Endometrial microvascular endothelial cells (primary cell): ENCODE results near the gene POC1A. TPM values are rescaled to one million over a fixed set of nuclear protein-coding genes. Genes with fewer than 3 reads are reported as not detected.

Experiments
- in situ Hi-C: cut with HindIII; loops from 2 replicates; pipeline ENCODE4 v1.10.0; 2017; ENCODE audit warnings: low sequenced_read_pairs, low pct_unique_long_range_greater_than_20kb; ENCODE audit errors: inconsistent ontology term
- total RNA-seq: library from RNA; depleted of rRNA; stranded (reverse); fragments of >200 nt; gene quantifications from one replicate; pipeline ENCODE4 v1.2.3, GENCODE V29; 2015; ENCODE audit errors: inconsistent ontology term

Gene POC1A
- total RNA-seq, 1 donor from 2014 or later, result 12.6 TPM

DNA sequence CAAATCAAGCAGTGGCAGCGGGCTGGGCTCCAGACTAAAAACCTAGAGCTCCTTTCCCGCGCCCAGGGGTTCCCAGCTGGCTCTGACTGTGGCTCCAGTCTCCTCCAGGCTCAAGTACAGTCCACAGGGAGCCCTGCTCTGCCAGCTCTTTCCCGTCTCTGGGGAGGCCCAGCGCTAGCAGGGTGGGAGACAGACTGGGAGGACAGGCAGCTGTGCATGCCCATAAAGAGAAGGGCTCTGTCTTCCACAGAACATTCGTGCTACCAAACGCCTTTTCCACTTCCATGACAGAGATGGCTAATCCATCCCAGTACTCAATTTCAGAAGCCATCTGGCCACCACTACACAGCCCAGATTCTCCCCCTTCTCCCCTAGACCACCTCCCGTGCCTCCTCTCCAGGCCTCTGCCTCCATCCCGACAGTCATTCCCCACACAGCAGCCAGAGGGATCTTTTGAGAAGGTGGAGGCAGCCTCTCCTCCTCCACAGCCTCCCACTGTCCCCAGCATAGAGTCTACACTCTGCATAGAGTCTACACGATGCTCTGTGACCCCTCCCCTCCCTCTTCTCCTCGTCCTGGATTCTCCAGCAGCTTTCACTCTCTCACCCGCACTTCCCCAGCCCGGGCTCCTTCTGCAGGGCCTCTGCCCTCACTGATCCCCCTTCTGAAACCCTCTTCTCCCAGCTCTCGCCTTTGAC lies 91.0 kb downstream of the POC1A start:
- in situ Hi-C loops, result no loop called here

DNA sequence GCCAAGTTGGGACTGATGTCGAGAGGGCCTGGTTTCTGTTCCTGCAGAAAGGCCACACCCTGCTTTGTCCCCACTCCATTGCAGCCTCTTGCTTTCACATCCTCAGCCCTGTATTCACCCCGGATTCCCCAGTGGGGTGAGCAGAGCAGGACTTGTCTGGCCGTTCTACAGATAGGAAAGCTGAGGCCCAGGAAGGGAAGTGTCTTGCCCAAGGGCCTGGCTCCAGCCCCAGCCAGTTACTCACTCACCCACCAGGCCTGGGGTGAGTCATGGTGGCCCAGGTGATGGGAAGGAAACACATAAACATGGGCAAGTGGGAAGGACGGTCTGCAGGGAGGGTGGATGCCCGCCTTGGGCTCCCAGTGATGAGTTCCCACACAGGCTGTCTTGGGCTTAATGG lies 91.7 kb downstream of the POC1A start:
- in situ Hi-C loops, result no loop called here

DNA sequence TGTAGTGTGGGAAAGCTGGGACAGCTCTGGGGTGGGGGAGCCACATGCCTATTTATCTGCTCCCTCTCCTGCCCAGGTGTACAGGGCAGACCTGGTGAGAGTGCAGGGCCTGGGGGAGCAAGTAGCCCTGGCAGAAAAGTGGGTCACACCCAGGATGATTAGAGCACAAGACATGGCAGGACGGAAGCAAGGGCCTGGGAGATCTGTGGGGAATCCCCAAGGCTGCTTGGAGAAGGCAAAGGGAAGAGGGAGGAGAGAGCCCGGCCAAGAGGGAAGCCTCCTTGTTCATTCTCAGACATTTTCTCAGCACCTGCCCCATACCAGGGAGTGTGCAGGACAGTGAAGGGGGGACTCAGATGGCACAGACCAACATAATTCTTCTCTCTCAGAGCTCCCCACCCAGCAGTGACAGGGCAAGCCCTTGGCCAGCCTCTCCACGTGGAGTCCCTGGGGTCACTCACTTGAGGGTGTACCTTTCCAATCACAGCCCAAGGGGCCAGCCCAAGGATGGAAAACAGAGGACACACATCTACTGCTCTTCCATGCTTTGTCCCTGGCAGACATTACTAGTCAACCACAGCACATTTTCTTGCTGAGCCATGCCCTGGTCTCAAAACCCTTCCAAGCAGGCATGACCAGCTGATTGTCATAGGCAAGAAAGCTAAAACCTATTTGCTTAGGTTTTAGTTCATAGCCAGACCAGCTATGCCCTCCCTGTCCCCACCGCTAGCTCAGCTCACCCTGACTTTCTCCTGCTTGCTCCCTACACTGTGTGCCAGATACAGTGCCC lies 92.9 kb downstream of the POC1A start:
- in situ Hi-C loops, result no loop called here

DNA sequence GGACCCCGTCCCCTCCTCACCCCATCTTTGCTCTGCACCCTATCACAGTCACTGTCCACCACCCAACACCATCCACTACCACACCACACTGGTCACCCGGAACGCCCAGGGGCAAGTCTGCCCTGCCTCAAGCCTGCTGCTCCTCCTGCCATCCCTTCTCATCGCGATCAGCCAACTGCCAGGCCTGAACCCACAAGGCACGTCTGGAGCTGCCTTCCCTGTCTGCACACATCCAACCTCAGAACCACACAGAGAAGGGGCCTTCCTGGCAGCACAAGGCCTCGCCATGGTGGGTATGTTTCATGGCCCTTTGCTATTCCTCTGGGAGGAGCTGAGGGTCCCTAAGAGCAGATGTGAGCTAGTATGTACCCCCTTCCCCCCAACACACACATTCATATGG lies 94.4 kb downstream of the POC1A start:
- in situ Hi-C loops, result no loop called here

DNA sequence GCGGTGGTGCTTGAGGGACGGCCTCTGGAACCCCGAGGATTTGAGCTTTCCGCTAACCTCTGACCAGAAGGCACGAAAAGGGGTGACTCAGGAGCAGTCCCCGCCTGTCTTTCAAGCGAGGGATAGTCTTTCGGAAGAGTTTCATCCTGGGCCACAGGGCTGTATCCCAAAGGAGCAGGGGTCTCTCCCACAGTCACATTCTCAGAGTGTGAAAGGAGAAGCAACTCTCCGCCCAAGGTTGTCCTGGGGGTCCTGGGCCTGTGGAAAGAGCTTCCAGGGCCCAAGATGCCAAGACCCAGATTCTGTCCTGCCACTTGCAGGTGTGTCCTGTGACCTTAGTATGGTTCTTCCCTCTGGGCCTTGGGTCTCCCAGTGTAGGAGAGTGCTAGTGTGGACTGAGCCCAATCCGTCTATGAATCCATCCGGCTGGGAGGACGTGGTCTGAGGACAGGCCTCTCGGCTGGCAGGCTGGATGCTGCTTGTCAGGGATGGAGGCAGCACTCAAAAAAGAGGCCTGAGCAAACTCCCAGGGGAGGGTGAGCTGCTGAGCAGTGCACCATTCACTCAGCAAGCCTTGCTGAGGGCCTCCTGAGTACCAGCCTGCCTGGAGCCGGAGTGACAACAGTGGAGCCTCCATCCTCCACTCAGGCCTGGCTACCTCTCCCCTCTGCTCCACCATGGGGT lies 96.3 kb downstream of the POC1A start:
- in situ Hi-C loops, result no loop called here

DNA sequence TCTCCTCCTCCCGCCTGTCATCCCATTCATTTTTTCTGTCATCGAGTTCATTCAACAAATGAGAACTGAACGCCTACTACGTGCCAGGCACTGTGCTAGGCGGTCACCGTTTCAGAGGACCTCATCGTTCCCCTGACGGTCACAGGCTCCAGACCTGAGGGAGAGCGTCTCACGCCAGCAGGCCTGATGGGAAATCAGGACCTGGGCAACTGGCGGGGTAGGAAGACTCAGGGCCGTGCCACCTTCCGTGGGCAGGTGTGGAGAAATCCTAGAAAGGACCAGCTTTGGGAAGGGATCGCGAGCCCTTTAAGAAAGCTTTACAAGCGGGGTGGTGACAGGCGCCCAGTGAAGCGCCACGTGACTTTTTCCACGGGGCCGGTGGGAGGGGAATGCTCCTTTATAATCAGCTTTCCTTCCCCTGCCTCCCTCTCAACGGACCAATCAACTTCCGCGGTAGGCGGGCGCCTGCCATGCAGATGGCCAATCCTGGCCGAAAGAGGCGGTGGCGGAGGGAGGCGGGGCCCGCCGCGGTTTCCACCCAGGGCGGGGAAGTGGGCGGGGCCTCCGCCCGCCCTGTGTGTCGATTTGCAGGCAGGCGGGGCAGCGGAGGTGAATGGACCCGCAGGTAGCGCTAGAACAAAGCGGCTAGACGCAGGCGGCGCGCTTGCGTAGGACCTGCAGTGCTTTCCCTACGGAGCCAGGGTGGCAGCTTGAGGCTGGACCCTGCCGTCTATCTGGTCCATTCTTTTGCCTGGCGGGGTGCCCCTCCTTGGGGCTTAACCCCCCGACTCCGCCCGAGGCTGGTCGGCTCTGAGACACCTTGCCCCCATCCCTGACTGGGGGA lies 97.0 kb downstream of the POC1A start:
- in situ Hi-C loops, result no loop called here

DNA sequence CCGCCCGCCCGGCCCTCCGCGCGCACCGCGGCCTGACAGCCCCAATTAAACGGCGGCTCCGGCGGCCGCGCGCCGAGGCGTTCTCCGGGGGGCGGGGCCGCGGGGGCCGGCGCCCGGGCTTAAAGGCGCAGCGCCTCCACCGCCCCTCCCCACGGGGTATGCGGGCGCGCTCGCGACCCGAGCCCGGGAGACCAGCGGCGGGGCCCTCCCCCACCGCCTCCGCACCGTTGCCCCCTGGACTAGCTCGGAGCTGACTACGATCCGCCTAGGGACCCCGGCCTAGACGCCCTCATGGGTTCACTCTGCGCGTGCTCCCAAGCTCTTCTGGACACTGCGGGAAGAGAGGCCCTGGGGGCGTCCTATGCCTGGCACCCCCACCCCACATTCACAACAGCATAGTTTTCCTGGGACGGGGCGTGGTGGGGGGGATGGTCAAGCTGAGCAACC lies 97.7 kb downstream of the POC1A start, which contains the start of gene DUSP7:
TSS of gene DUSP7 (minus strand) at position 51 of the 447 bp plus-strand sequence. CDS start 205 bp downstream, outside the sequence.
- in situ Hi-C loops, result no loop called here

DNA sequence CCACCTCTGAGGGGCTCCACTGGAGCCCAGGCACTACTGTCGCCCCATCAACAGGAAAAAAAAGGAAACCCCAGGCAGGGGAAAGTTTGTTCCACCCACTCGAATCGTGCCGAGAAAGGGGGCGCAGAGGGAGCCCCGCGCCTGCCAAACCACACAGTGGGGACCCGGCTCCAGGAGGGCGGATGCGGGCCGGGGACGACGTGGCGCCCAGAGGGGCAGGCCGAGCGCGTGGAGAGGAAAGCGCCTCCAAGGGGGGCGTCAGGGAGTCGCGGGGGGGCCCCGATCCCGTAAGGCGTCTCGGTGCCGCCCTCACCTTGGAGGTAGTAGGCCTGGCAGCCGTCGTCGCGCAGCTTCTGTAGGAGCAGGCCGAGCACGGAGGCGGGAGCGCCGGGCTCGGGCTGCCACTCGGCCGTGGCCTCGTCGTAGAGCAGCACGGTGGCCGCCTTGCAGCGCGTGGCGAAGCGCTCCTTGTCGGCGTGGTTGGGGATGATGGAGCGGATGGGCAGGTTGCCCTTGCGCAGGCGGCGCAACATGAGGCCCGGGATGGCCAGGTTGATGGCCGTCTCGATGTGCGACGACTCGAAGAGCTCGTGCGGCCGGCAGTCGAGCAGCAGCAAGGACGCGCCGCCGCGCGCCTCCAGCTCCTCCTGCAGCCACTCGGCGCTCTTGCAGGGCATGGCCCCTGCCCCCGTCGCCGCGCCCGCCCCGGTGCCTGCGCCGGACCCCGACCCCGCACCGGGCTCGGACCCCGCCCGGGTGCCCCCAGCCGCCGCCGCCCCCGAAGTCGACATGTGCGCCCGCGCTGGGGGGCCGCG lies 98.5 kb downstream of the POC1A start:
- in situ Hi-C loops, result no loop called here

DNA sequence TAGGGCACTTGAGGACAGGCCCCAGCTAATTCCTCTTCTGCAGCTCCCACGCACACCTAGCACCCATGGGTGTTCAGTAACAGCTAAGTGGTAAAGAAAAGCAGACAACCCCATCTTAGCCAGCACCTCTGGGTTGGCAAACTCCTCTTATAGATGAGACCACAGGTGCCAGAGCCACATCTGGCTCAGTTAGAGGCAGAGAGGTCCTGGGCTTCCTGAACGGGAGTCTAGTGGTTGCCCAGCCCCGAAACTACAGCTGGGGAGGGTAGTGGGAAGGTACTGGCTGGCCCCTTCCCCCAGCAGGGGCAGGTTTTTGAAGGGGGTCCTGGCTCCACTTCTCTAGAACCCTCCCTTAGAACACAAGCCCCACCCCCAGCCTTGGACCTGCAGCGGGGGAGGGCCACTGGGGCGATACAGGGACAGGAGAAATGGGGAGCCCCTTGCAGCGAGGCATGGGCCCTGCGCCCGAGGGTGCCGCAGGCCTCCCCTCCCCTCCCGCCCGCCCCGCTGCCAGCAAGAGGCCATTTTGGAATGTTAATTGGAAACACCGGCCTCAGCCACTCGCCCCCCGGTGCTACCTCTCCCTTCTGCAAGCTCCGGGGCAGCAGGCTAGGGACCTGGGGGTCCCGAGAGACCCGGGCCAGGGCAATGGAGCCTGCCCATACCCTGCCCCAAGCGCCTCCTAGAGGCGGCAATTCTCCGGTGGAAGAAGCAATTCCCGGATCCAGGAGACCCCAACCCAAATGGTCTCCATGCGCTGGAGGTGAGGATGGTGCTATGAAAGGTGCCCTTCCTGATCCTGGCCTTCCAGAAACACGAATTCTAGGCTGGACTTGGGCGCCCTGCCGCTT lies 99.3 kb downstream of the POC1A start:
- in situ Hi-C loops, result no loop called here

DNA sequence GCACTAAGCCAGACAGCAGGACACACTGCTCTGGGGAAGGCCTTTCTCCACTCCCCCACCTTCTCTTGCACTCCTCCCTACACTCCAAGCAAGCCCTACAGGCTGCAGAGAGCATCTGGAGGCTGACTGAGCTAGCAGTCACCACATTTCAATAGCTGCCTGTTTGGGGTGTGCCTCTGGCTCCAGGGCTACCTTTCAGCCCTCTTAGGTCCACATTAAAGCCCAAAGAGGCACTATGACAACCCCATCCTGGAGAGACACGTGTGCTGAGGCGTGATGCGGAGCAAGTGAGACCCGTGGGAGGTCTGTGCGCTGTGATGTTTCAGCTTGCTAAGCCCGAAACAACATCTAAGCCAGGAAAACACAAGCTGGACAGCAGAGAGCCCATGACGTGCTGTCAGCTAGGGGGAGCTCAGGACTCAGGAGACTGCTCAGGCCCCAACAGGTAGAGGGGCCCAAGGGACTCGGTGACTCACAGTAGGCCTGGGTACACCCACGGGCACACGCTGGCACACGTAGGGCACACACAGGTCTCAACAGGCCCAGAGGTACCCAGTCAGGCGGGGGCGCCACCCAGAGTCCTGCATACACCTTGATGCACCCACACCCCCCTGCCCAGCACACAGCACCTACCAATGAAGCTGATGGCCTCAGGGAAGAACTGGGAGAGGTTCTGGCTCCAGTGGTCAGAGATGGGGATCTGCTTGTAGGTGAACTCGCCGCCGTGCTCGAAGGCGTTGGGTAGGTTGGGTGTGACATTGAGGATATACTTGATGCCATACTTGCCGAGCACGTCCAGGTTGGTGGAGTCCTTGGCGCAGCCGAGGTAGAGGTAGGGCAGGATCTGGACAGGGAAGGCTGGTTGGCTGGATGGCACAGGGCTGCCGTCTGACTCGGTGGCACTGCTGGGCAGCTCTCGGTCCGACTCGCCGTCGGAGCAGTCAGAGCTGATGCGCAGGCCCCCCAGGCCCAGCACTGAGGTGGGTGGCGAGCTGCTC lies 100.6 kb downstream of the POC1A start:
- in situ Hi-C loops, result no loop called here

DNA sequence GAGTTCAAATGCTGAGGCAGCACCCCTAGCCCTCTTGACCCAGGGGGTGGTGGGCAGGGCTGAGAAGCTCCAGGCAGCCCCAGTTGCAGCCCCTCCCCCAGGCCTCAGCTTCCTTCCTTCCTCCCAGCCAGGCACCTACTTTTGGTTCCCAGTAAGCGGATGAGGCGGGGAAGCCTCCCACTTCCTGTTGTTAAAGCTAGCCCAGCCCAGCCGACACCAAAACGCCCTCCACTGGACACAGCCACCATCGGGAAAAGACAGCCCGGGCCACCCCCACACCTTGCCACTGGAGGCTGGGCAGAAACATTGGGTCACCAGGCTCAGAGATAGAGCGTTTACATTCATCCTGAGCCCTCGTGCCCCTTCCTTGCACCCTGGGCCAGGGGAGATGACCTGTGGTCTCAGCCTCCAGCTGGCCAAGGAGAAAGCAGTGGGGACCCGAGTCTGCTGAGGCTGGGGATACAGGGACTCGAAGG lies 101.4 kb downstream of the POC1A start:
- in situ Hi-C loops, result no loop called here

DNA sequence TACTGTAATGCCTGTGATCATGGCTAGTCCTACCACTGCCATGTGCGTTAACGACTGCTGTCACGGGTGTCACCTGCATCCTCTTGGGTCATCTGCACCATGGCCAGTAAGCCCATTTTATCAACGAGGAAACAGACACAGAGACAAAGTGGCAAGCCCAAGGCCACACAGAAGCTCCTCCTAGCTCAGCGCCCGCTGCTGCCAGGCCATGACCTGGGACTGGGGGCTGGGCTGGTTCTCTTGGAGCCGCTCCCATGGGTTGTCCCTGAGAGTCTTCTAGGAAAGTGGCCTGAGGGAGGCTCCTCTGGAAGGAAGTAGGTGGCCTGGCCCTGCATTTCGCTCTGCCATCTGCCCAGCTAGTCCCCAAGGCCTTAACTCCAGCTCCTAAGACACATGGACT lies 102.8 kb downstream of the POC1A start:
- in situ Hi-C loops, result no loop called here

DNA sequence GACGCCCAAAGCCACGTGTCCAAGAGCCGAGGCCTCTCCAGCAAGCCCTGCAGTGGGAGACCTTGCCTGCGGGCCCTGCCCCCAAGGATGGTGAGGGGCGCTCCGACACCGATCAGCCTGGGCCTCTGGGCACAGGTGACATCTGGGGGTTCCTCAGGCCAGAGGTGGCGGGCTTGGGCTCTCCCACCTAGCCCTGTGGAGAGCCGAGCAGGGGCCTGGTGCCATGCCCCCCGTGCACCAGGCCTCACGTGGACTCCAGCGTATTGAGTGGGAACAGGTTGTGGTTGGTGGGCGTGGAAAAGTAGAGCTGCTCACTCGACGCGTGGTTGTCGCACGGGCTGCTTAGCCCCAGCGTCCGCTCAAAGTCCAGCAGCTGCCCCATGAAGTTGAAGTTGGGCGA lies 103.7 kb downstream of the POC1A start:
- in situ Hi-C loops, result no loop called here

DNA sequence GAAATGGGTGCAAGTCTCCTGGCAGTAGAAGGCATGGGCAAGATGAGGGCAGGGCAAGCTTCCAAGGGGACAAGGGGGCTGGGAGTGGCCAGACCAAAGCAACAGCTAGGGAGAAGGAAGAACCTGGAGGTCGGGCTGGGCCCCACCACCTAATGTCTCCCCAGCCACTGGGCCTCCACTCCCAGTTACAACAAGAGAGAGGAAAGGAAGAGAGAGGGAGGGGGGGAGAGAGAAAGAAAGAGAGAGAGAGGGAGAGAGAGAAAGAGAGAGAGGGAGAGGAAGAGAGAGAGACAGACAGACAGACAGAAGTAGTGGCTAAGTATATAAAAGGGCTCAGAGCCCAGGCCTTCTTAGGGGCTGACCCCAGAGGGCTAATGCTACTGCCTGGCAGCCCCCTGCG lies 104.7 kb downstream of the POC1A start:
- in situ Hi-C loops, result loop anchor here (5.0 kb wide), 1 partner anchor 103 kb away; the partner anchor contains the start of gene POC1A

DNA sequence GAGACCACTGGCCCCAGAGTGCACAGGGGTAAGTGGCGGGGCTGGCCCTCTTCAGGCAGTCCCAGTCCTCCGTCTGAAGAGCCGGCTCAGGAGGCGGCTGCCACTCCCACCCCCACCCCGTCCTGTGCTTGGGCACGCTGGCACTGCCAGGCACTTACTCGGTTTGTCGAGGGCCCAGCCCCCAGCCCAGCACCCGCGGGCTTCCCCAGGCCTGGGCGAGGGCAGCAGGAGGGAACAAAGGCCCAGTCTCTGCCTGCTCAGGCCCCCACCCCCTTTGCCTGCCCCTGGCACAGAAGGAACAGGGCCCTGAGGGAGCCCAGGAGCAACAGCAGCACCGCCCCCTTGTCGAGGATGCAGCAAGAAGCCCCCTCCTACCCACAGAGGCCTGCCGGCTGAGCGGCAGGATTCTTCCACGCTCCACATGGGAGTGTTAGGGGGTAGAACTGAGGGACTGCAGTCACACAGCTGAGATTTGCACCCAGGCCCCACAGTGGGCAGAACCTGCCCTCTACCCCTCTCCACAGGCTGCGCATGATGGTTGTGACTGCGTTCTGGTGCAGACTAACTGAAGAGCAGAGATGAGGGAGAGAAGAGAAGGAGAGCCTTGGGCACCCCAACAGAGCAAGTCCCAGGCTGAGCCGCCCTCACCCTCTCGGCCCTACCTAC lies 106.8 kb downstream of the POC1A start:
- in situ Hi-C loops, result loop anchor here (5.0 kb wide), 1 partner anchor 105 kb away; the partner anchor contains the start of gene POC1A
